ENCODE measurements around the gene FOSL2. TPM values are rescaled to one million over a fixed set of nuclear protein-coding genes. Genes with fewer than 3 reads are reported as not detected.

Gene FOSL2
- total RNA-seq, 3 donors from 2014 or later (not counting 1 experiment from before 2014, with no cell fraction given): 414 to 531 (median 455) TPM

GRCh38 chr2:28429636-28430376 lies 37.1 kb downstream of the FOSL2 start:
- no peak overlapping the region for H3K4me3 ChIP-seq (ENCODE audit: low read length)
- Mint-ChIP-seq H3K4me3 (peak overlapping the region; percentile 45), H3K27ac (peak overlapping the region in 1 of 2 donors; percentile 81), H3K36me3 (no peaks in the 10 kb centered on the region), H3K27me3 (ENCODE audit: low read depth in 2 of 2) (no peaks in the 10 kb centered on the region), H3K4me1 (peaks cover 74% of the 10 kb centered on the region in 2 donors), H3K9me3 (no peaks in the 10 kb centered on the region)
- no peaks in the 10 kb centered on the region for H3K9me3 ChIP-seq (ENCODE audit: control insufficient read depth, insufficient read depth, low read length)
- no peak for TF ChIP-seq CTCF (IDR thresholded peaks at IDR 0.05)
- H3K27ac ChIP-seq (ENCODE audit: low read length): no peak overlapping the region
- ATAC-seq (no peak), DNase-seq (no peak)
- 100% methylated on average over 2 of the region's 3 CpGs for WGBS (ENCODE audit: insufficient coverage)
- intact Hi-C loops (cut with micrococcal nuclease): no loop called here
- H3K27me3 ChIP-seq (ENCODE audit: control insufficient read depth, insufficient read depth, low read length): no peaks in the 10 kb centered on the region
- H3K4me1 ChIP-seq (ENCODE audit: control insufficient read depth, insufficient read depth, low read length): peaks cover 56% of the 10 kb centered on the region
- no peaks in the 10 kb centered on the region for H3K36me3 ChIP-seq (ENCODE audit: control insufficient read depth, insufficient read depth, low read length)

- WGBS (ENCODE audit: insufficient coverage): 32% methylated on average over 5 of the region's 5 CpGs
- no peaks in the 10 kb centered on the region for H3K36me3 ChIP-seq (ENCODE audit: control insufficient read depth, insufficient read depth, low read length)
- TF ChIP-seq CTCF (IDR thresholded peaks at IDR 0.05): no peak
- DNase-seq (no peak), ATAC-seq (peak in 2 of 3 donors; percentile 8 to 23)
- no peaks in the 10 kb centered on the region for H3K27me3 ChIP-seq (ENCODE audit: control insufficient read depth, insufficient read depth, low read length)
- no peaks in the 10 kb centered on the region for H3K9me3 ChIP-seq (ENCODE audit: control insufficient read depth, insufficient read depth, low read length)
- H3K36me3 Mint-ChIP-seq: no peaks in the 10 kb centered on the region
- H3K27ac ChIP-seq (ENCODE audit: low read length): peak overlapping the region; percentile 28
- H3K4me1 ChIP-seq (ENCODE audit: control insufficient read depth, insufficient read depth, low read length): peaks cover 56% of the 10 kb centered on the region
- peak overlapping the region; percentile 45 for H3K4me3 Mint-ChIP-seq
- peaks cover 74% of the 10 kb centered on the region in 2 donors for H3K4me1 Mint-ChIP-seq
- H3K27ac Mint-ChIP-seq: peak overlapping the region; percentile 81 to 85
- no peaks in the 10 kb centered on the region for H3K27me3 Mint-ChIP-seq (ENCODE audit: low read depth in 2 of 2)
- no peaks in the 10 kb centered on the region for H3K9me3 Mint-ChIP-seq
- intact Hi-C loops (cut with micrococcal nuclease): no loop called here
- no peak overlapping the region for H3K4me3 ChIP-seq (ENCODE audit: low read length)
Observed at GRCh38 chr2:28430377-28430765, 37.7 kb downstream of the FOSL2 start.

- H3K9me3 Mint-ChIP-seq: no peaks in the 10 kb centered on the region
- Histone ChIP-seq H3K9me3 (ENCODE audit: control insufficient read depth, insufficient read depth, low read length) (no peaks in the 10 kb centered on the region), H3K36me3 (ENCODE audit: control insufficient read depth, insufficient read depth, low read length) (no peaks in the 10 kb centered on the region), H3K4me1 (ENCODE audit: control insufficient read depth, insufficient read depth, low read length) (peaks cover 54% of the 10 kb centered on the region), H3K27ac (ENCODE audit: low read length) (peak overlapping the region; percentile 28), H3K27me3 (ENCODE audit: control insufficient read depth, insufficient read depth, low read length) (no peaks in the 10 kb centered on the region), H3K4me3 (ENCODE audit: low read length) (no peak overlapping the region)
- H3K4me1 Mint-ChIP-seq: peaks cover 74% of the 10 kb centered on the region in 2 donors
- intact Hi-C loops (cut with micrococcal nuclease): no loop called here
- 53% methylated on average over 5 of the region's 6 CpGs for WGBS (ENCODE audit: insufficient coverage)
- peak overlapping the region; percentile 81 to 85 for H3K27ac Mint-ChIP-seq
- no peaks in the 10 kb centered on the region for H3K36me3 Mint-ChIP-seq
- no peaks in the 10 kb centered on the region for H3K27me3 Mint-ChIP-seq (ENCODE audit: low read depth in 2 of 2)
- H3K4me3 Mint-ChIP-seq: peak overlapping the region; percentile 45
- no peak for DNase-seq
- ATAC-seq: peak; percentile 34 to 46 (median 41)
- no peak for TF ChIP-seq CTCF (IDR thresholded peaks at IDR 0.05)
Observed at GRCh38 chr2:28430788-28431418, 38.2 kb downstream of the FOSL2 start.

Data from natural killer cell (primary cell).